A673 (cell line): Measurements from ENCODE around the gene DRC7.

Source experiments
- EZH2 ChIP-seq: fragments of 200-600 bp; sonication (generic); IDR thresholded peaks from 2 replicates; pipeline ENCODE4 v1.6.1; 2017; ENCODE audit warnings: borderline replicate concordance, low read depth, mild to moderate bottlenecking, mixed read lengths, antibody characterized with exemption, low read length; ENCODE audit not compliant: poor library complexity, severe bottlenecking
- TF ChIP-seq, protein P1 (sequence below): fragments of 300-800, 200-600 bp; sonication (generic); conservative IDR thresholded peaks from 2 replicates; pipeline ENCODE4 v1.5.1; 2017; ENCODE audit warnings: low read depth, mild to moderate bottlenecking, antibody characterized with exemption, low read length, moderate library complexity, mixed read lengths

GRCh38 chr16:57747996-57748395, 53.4 kb downstream of the DRC7 start:
- TF ChIP-seq, protein P1, sequence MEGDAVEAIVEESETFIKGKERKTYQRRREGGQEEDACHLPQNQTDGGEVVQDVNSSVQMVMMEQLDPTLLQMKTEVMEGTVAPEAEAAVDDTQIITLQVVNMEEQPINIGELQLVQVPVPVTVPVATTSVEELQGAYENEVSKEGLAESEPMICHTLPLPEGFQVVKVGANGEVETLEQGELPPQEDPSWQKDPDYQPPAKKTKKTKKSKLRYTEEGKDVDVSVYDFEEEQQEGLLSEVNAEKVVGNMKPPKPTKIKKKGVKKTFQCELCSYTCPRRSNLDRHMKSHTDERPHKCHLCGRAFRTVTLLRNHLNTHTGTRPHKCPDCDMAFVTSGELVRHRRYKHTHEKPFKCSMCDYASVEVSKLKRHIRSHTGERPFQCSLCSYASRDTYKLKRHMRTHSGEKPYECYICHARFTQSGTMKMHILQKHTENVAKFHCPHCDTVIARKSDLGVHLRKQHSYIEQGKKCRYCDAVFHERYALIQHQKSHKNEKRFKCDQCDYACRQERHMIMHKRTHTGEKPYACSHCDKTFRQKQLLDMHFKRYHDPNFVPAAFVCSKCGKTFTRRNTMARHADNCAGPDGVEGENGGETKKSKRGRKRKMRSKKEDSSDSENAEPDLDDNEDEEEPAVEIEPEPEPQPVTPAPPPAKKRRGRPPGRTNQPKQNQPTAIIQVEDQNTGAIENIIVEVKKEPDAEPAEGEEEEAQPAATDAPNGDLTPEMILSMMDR: no peak
- no peak for TF ChIP-seq EZH2
